DOHH2 (cell line): ENCODE measurements around the gene ARHGAP24.

Experiments
- CTCF ChIP-seq: fragments of 200-600 bp; sonication (generic); IDR thresholded peaks from one replicate; pipeline ENCODE4 v1.5.1; 2014; ENCODE audit warnings: antibody characterized with exemption, mild to moderate bottlenecking, low read depth, low read length; ENCODE audit not compliant: poor library complexity, severe bottlenecking
- EZH2phosphoT487 ChIP-seq: fragments of 200-600 bp; sonication (generic); IDR thresholded peaks from 2 replicates; pipeline ENCODE4 v1.6.1; 2017; ENCODE audit warnings: borderline replicate concordance, mild to moderate bottlenecking, antibody characterized with exemption, low read length, moderate library complexity, mixed read lengths

- TF ChIP-seq CTCF, result no peak
- TF ChIP-seq EZH2phosphoT487, result no peak
Measured at GRCh38 chr4:85829276-85830051, 354.5 kb downstream of the ARHGAP24 start.
